ENCODE measurements around the gene LSR.
A peak's percentile ranks its signal among the peaks of the same experiment; 100 is the strongest.

The LSR gene

DNA sequence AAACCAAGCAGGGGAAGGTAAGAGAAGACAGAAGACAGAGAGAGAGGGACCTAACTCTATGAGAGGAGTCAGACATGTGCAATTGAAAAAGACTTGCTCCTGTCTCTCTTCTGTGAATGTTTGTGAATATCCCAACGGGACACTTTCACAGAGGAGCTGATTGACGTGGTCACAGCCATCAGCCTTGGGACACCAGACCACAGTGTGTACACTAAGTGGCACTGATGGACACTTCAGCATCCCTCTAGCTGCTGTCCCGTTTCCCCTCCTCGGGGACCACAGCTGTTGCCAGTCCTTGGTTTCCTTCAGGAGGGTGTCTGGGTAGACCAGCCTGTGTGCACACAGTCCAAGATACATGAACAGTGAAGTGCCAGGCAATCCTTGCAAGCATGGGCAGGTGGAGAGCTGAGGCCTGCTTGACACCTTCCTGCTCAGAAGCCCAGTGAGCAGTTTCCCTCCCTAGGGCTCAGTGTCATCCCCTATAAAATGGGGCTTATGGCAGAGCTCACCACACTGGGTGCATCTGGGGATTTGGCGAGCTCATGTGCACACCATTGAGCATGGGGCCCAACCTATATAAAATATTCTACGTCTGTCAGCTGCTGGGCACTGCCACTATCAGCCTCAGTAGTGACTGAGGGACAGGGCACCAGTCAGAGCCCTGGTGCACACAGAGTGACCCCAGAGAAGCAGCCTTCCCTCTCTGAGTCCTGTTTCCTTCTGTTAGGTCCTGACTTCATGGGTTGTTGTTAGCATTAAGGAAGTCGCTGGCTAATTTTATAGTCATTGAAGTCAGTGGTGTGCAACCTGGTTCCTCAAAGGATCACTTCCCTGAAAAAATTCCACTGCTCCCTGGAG lies 15.7 kb downstream of the LSR start:
- TF ChIP-seq, protein P1, sequence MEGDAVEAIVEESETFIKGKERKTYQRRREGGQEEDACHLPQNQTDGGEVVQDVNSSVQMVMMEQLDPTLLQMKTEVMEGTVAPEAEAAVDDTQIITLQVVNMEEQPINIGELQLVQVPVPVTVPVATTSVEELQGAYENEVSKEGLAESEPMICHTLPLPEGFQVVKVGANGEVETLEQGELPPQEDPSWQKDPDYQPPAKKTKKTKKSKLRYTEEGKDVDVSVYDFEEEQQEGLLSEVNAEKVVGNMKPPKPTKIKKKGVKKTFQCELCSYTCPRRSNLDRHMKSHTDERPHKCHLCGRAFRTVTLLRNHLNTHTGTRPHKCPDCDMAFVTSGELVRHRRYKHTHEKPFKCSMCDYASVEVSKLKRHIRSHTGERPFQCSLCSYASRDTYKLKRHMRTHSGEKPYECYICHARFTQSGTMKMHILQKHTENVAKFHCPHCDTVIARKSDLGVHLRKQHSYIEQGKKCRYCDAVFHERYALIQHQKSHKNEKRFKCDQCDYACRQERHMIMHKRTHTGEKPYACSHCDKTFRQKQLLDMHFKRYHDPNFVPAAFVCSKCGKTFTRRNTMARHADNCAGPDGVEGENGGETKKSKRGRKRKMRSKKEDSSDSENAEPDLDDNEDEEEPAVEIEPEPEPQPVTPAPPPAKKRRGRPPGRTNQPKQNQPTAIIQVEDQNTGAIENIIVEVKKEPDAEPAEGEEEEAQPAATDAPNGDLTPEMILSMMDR (IDR thresholded peaks at IDR 0.05; ENCODE audit: extremely low read depth, insufficient read depth, missing control alignments): no peak
- no peak for DNase-seq (ENCODE audit: low spot score)
- in situ Hi-C loops (cut with MboI; ENCODE audit: low pct_unique_long_range_greater_than_20kb, low sequenced_read_pairs, unreplicated experiment): no loop called here

DNA sequence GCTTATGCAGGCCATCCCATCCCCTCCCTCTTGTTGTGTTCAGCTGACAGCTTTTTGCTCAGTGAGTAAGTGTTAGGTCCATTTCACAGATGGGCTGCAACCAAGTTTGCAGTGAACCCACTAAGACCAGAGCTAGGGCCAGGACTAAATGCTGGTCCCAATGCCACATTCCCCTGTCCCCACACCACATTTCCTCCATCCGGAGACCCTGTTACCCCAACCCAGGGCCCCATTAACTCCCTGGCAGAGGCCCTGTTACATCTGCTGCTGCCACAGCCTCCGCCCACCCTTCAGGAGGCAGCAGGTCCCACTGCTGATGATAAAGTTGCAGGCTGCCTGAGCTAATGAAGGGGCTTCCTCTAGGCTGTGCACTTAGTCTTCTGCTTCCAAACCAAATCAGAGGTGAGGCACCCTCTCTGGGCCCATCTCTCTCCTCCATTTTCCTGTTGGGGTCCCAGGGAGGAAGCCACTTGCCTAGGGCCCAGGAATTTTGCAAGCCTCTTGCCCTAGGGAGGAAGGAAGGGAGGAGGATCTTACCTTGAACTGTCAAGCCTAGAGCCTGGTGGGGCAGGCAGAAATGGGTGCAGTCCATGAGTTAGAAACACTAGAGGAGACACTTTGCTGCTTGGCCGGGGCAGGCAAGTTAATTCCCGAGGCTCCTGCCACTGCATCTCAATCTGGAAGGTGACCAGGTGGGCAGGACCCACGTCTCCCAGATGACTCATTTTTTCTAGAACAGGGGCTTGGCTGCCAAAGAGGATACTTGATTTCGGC lies 16.5 kb downstream of the LSR start:
- no peak for DNase-seq (ENCODE audit: low spot score)
- in situ Hi-C loops (cut with MboI; ENCODE audit: low pct_unique_long_range_greater_than_20kb, low sequenced_read_pairs, unreplicated experiment): no loop called here
- TF ChIP-seq, protein P1 (IDR thresholded peaks at IDR 0.05; ENCODE audit: extremely low read depth, insufficient read depth, missing control alignments): no peak

DNA sequence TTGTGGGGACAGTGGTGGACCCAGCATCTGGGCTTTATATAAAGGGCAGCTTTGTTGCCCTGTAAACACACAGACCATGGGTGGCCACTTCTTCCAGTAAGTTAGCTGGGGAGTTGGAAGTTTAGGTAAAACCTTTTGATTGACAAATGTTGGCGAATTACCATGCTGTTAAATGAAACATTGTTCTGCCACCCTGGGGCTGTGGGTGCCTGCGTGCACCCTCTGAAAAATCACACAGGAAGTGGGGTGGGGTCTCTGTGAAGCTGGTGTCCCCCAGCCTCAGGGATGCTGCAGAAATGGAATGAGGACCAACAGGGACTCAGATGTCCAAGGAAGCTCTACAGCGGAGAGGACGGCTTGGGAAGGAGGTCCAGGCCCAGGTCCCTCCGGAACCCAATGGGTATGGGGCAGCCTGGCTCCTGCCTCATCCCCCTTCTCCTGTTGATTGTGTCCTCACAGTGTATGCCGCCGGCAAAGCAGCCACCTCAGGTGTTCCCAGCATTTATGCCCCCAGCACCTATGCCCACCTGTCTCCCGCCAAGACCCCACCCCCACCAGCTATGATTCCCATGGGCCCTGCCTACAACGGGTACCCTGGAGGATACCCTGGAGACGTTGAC lies 17.2 kb downstream of the LSR start:
- TF ChIP-seq, protein P1 (IDR thresholded peaks at IDR 0.05; ENCODE audit: extremely low read depth, insufficient read depth, missing control alignments): no peak
- DNase-seq (ENCODE audit: low spot score): no peak
- in situ Hi-C loops (cut with MboI; ENCODE audit: low pct_unique_long_range_greater_than_20kb, low sequenced_read_pairs, unreplicated experiment): no loop called here

DNA sequence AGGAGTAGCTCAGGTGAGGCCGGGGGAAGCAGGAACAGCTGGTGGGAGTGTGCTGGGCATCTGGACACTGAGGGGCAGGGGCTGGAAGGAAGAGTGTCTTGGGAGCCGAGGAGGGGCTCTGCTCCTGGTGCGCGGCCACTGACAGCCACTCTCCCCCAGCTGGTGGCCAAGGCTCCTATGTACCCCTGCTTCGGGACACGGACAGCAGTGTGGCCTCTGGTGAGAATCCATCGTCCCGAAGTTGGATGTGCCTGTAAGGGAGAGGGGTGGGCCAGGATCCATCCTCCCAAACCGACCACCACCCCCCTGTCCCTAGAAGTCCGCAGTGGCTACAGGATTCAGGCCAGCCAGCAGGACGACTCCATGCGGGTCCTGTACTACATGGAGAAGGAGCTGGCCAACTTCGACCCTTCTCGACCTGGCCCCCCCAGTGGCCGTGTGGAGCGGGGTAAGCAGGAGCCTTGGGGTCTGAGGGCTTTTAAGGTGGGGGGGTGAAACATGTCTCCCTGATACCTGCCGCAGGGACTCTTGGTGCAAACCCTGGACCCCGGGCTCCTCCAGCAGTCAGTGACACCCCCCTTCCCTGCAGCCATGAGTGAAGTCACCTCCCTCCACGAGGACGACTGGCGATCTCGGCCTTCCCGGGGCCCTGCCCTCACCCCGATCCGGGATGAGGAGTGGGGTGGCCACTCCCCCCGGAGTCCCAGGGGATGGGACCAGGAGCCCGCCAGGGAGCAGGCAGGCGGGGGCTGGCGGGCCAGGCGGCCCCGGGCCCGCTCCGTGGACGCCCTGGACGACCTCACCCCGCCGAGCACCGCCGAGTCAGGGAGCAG lies 17.9 kb downstream of the LSR start:
- DNase-seq (ENCODE audit: low spot score): no peak
- TF ChIP-seq, protein P1 (IDR thresholded peaks at IDR 0.05; ENCODE audit: extremely low read depth, insufficient read depth, missing control alignments): no peak
- in situ Hi-C loops (cut with MboI; ENCODE audit: low pct_unique_long_range_greater_than_20kb, low sequenced_read_pairs, unreplicated experiment): no loop called here

DNA sequence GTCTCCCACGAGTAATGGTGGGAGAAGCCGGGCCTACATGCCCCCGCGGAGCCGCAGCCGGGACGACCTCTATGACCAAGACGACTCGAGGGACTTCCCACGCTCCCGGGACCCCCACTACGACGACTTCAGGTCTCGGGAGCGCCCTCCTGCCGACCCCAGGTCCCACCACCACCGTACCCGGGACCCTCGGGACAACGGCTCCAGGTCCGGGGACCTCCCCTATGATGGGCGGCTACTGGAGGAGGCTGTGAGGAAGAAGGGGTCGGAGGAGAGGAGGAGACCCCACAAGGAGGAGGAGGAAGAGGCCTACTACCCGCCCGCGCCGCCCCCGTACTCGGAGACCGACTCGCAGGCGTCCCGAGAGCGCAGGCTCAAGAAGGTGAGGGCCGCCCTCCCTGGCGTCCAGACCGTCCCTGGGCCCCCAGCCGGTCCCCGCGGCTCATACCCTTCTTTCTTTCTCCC lies 18.6 kb downstream of the LSR start:
- in situ Hi-C loops (cut with MboI; ENCODE audit: low pct_unique_long_range_greater_than_20kb, low sequenced_read_pairs, unreplicated experiment): no loop called here
- TF ChIP-seq, protein P1 (IDR thresholded peaks at IDR 0.05; ENCODE audit: extremely low read depth, insufficient read depth, missing control alignments): no peak
- DNase-seq (ENCODE audit: low spot score): peak; percentile 63
